Neural progenitor cell (in vitro differentiated cells): ENCODE results near the gene ASRGL1. TPM values are rescaled to one million over a fixed set of nuclear protein-coding genes. Genes with fewer than 3 reads are reported as not detected.
A peak's percentile ranks its signal among the peaks of the same experiment; 100 is the strongest.

Source experiments
- DNase-seq: peaks from one replicate; pipeline ENCODE4 v3.0.0-alpha.2; 2016; ENCODE audit warnings: low spot score
- H2AFZ ChIP-seq: fragments of 200-600 bp; sonication (generic); replicated peaks from 2 replicates; pipeline ENCODE4 v1.6.1; 2016; ENCODE audit warnings: antibody characterized with exemption
- H3F3A ChIP-seq: fragments of 200-600 bp; sonication (generic); 2 replicates; pipeline ENCODE4 v1.6.1; 2016; ENCODE audit warnings: antibody characterized with exemption, low read depth
- H3K27ac ChIP-seq: fragments of 200-600 bp; sonication (generic); 2 replicates; pipeline ENCODE4 v1.5.1; 2016; ENCODE audit warnings: mild to moderate bottlenecking
- H3K27me3 ChIP-seq: fragments of 200-600 bp; sonication (generic); 2 replicates; pipeline ENCODE4 v1.6.1; 2016; ENCODE audit warnings: mild to moderate bottlenecking, moderate library complexity
- H3K36me3 ChIP-seq: fragments of 200-600 bp; sonication (generic); 2 replicates; pipeline ENCODE4 v1.5.1; 2016
- H3K4me1 ChIP-seq: fragments of 200-600 bp; sonication (generic); 2 replicates; pipeline ENCODE4 v1.6.1; 2016; ENCODE audit warnings: mixed run types
- H3K4me2 ChIP-seq: fragments of 200-600 bp; sonication (generic); 2 replicates; pipeline ENCODE4 v1.6.1; 2016
- H3K4me3 ChIP-seq: fragments of 200-600 bp; sonication (generic); 2 replicates; pipeline ENCODE4 v1.5.1; 2016
- H3K79me2 ChIP-seq: fragments of 200-600 bp; sonication (generic); 2 replicates; pipeline ENCODE4 v1.6.1; 2016; ENCODE audit warnings: low read depth
- H3K9ac ChIP-seq: fragments of 200-600 bp; sonication (generic); 2 replicates; pipeline ENCODE4 v1.6.1; 2016
- H3K9me3 ChIP-seq: fragments of 200-600 bp; sonication (generic); 2 replicates; pipeline ENCODE4 v1.5.1; 2016; ENCODE audit warnings: low read depth
- H4K20me1 ChIP-seq: fragments of 200-600 bp; sonication (generic); 2 replicates; pipeline ENCODE4 v1.6.1; 2016; ENCODE audit warnings: low read depth
- H3K27ac Mint-ChIP-seq: 3 replicates; pipeline ENCODE4 v1.8.0; 2021; ENCODE audit warnings: mixed read lengths
- H3K27me3 Mint-ChIP-seq: 2 replicates; pipeline ENCODE4 v1.8.0; 2022; ENCODE audit warnings: low read depth, mild to moderate bottlenecking, inconsistent platforms, moderate library complexity, mixed read lengths; ENCODE audit not compliant: insufficient read depth
- H3K36me3 Mint-ChIP-seq: 3 replicates; pipeline ENCODE4 v1.8.0; 2021; ENCODE audit warnings: mixed read lengths
- H3K4me1 Mint-ChIP-seq: 3 replicates; pipeline ENCODE4 v1.8.0; 2021; ENCODE audit warnings: mixed read lengths
- H3K4me3 Mint-ChIP-seq: 3 replicates; pipeline ENCODE4 v1.8.0; 2021; ENCODE audit warnings: mild to moderate bottlenecking, moderate library complexity, mixed read lengths
- H3K9me3 Mint-ChIP-seq: 3 replicates; pipeline ENCODE4 v1.8.0; 2020; ENCODE audit warnings: mixed read lengths
- EZH2 ChIP-seq: fragments of 200-600 bp; sonication (generic); IDR thresholded peaks from 2 replicates; pipeline ENCODE4 v1.6.1; 2017; ENCODE audit warnings: antibody characterized with exemption, mild to moderate bottlenecking, moderate library complexity
- EZH2phosphoT487 ChIP-seq: fragments of 200-600 bp; sonication (generic); IDR thresholded peaks from 2 replicates; pipeline ENCODE4 v1.6.1; 2017; ENCODE audit warnings: antibody characterized with exemption
- total RNA-seq: library from RNA; depleted of rRNA; stranded (reverse); fragments of >200 nt; gene quantifications from 2 replicates; pipeline ENCODE4 v1.2.3, GENCODE V29; 2015; ENCODE audit warnings: low replicate concordance
- TF ChIP-seq, protein P1 (sequence below): fragments of 200-600 bp; sonication (generic); IDR thresholded peaks from 2 replicates; pipeline ENCODE4 v1.5.1; 2017; ENCODE audit warnings: antibody characterized with exemption, mild to moderate bottlenecking

The ASRGL1 gene
- 44.5 and 56.8 TPM in 2 replicates for total RNA-seq

DNA sequence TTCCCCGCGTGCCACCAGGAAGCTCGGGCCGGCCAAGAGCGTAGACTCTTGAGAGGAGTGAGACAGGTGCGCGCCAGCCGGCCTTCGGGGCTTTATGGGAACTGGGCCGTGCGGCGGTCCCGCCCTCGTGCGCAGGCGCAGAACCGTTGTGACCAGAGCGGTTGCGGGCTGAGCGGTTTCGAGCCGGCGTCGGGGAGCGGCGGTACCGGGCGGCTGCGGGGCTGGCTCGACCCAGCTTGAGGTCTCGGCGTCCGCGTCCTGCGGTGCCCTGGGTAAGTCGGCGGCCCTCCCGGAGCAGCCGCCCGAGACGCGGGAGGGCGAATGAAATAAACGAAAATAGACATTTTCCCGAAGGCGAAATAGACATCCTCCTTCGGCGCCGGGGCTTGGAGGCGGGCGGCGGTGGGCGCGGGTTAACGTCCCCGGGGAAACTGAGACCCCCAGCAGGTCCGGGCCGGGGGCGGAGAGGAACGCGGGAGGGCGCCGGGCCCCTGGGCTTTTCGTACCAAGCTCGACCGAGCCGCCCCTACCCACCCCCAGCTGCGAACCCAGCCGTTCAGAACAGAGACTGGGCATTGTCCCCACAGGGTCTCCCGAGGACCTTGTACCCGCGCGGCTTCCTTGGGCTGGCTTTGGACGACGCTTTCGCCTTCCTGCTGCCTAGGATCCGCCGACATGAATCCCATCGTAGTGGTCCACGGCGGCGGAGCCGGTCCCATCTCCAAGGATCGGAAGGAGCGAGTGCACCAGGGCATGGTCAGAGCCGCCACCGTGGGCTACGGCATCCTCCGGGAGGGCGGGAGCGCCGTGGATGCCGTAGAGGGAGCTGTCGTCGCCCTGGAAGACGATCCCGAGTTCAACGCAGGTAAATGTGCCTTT, at the start of gene ASRGL1:
Gene ASRGL1, plus strand, starts transcription at position 146 of the 879 bp plus-strand sequence. Its CDS starts 530 bp downstream, at position 676.
- peak; percentile 91 for DNase-seq

DNA sequence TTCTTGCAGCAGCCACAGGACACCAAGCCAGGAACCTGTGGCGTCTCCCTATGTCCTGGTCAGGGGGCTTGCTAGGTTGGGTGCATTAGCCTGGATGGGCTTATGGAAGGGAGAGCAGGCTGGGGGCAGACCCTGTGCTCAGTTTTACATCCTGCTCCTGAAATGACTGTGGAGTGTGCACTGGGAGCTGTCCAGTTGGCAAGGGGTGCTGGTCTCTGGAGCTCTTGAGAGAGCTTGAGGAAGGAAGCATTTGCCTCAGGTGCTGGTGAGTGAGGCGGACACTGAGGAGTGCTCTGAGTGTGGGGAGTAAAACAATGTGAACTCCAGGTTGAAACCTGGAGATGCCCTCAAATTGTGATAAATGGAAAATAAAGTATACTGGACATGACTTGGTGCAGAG, 41.7 kb upstream of the ASRGL1 start:
- Mint-ChIP-seq H3K27me3 (peaks cover 10% of the 10 kb centered on the region), H3K27ac (no peak overlapping the region), H3K4me3 (no peak overlapping the region), H3K36me3 (no peaks in the 10 kb centered on the region), H3K4me1 (no peaks in the 10 kb centered on the region), H3K9me3 (no peaks in the 10 kb centered on the region)
- DNase-seq, result peak; percentile 71
- TF ChIP-seq EZH2phosphoT487, result no peak
- TF ChIP-seq, protein P1, sequence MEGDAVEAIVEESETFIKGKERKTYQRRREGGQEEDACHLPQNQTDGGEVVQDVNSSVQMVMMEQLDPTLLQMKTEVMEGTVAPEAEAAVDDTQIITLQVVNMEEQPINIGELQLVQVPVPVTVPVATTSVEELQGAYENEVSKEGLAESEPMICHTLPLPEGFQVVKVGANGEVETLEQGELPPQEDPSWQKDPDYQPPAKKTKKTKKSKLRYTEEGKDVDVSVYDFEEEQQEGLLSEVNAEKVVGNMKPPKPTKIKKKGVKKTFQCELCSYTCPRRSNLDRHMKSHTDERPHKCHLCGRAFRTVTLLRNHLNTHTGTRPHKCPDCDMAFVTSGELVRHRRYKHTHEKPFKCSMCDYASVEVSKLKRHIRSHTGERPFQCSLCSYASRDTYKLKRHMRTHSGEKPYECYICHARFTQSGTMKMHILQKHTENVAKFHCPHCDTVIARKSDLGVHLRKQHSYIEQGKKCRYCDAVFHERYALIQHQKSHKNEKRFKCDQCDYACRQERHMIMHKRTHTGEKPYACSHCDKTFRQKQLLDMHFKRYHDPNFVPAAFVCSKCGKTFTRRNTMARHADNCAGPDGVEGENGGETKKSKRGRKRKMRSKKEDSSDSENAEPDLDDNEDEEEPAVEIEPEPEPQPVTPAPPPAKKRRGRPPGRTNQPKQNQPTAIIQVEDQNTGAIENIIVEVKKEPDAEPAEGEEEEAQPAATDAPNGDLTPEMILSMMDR, result no peak
- no peak for TF ChIP-seq EZH2
- Histone ChIP-seq H3K27ac (no peak overlapping the region), H3K36me3 (no peaks in the 10 kb centered on the region), H2AFZ (no peak overlapping the region), H3K9ac (no peak overlapping the region), H3F3A (no peaks in the 10 kb centered on the region), H3K4me3 (no peak overlapping the region), H3K27me3 (no peaks in the 10 kb centered on the region), H3K4me1 (no peaks in the 10 kb centered on the region), H4K20me1 (no peaks in the 10 kb centered on the region), H3K79me2 (no peaks in the 10 kb centered on the region), H3K4me2 (no peak overlapping the region), H3K9me3 (no peaks in the 10 kb centered on the region)

More for the DNA sequence above, at the start of gene ASRGL1:
- Histone ChIP-seq H3K27ac (no peak within 1 kb of the TSS), H3K9ac (peak within 1 kb of the TSS; percentile 40), H3K27me3 (peaks cover 13% of the 10 kb centered on the region), H3K36me3 (no peaks in the 10 kb centered on the region), H3F3A (no peaks in the 10 kb centered on the region), H3K4me1 (peaks cover 8% of the 10 kb centered on the region), H3K79me2 (no peaks in the 10 kb centered on the region), H3K9me3 (no peaks in the 10 kb centered on the region), H2AFZ (peak within 1 kb of the TSS; percentile 95), H3K4me3 (peak within 1 kb of the TSS; percentile 68), H3K4me2 (peak within 1 kb of the TSS; percentile 85), H4K20me1 (peaks cover 9% of the 10 kb centered on the region)
- H3K27ac Mint-ChIP-seq, result peak within 1 kb of the TSS; percentile 42
- TF ChIP-seq, protein P1, result no peak
- no peak for TF ChIP-seq EZH2phosphoT487
- TF ChIP-seq EZH2, result peak; percentile 58
- H3K9me3 Mint-ChIP-seq, result no peaks in the 10 kb centered on the region
- H3K27me3 Mint-ChIP-seq, result peaks cover 16% of the 10 kb centered on the region
- peaks cover 29% of the 10 kb centered on the region for H3K4me1 Mint-ChIP-seq
- H3K4me3 Mint-ChIP-seq, result peak within 1 kb of the TSS; percentile 93
- H3K36me3 Mint-ChIP-seq, result peaks cover 10% of the 10 kb centered on the region

DNA sequence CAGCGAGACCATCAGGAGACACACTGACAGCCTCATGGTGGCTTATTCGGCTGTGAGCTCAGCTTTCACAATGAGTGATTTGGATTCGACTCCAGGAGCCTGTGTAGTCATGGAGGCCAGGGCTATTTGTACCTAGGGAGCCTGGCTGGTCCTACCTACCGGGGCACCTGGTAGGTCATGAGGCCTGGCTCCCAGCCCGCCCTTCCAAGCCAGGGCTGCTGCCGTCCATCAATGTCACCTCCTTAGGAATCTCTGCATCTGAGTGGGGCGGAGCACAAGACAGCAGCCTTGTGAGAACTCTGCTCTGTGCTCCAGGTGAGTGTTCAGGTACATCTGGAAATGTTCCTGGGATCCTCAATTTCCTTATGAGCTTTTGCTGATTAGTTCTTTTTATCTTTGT, 38.3 kb upstream of the ASRGL1 start, which contains the start of gene SCGB1D4:
Gene SCGB1D4, minus strand, starts transcription at position 101 of the 400 bp plus-strand sequence. Its CDS starts 65 bp downstream, at position 36.
- Mint-ChIP-seq H3K4me1 (no peaks in the 10 kb centered on the region), H3K36me3 (no peaks in the 10 kb centered on the region), H3K27ac (no peak within 1 kb of the TSS), H3K27me3 (peaks cover 13% of the 10 kb centered on the region), H3K9me3 (no peaks in the 10 kb centered on the region), H3K4me3 (no peak within 1 kb of the TSS)
- H3F3A ChIP-seq, result no peaks in the 10 kb centered on the region
- H2AFZ ChIP-seq, result no peak within 1 kb of the TSS
- DNase-seq, result no peak
- H3K9ac ChIP-seq, result no peak within 1 kb of the TSS
- no peaks in the 10 kb centered on the region for H3K36me3 ChIP-seq
- TF ChIP-seq EZH2phosphoT487 (no peak), EZH2 (no peak)
- TF ChIP-seq, protein P1, result no peak
- H3K27ac ChIP-seq, result no peak within 1 kb of the TSS
- no peak within 1 kb of the TSS for H3K4me3 ChIP-seq
- H3K79me2 ChIP-seq, result no peaks in the 10 kb centered on the region
- H3K4me2 ChIP-seq, result no peak within 1 kb of the TSS
- H4K20me1 ChIP-seq, result no peaks in the 10 kb centered on the region
- no peaks in the 10 kb centered on the region for H3K4me1 ChIP-seq
- H3K27me3 ChIP-seq, result no peaks in the 10 kb centered on the region
- no peaks in the 10 kb centered on the region for H3K9me3 ChIP-seq
